ENCODE measurements around the gene KLHL6.

- TF ChIP-seq POLR2A (IDR thresholded peaks at IDR 0.05), result no peak
- TF ChIP-seq POLR2AphosphoS5 (IDR thresholded peaks at IDR 0.05), result no peak
Observed at GRCh38 chr3:183572935-183573334, 17.4 kb upstream of the KLHL6 start.
